Stimulated activated CD8-positive, alpha-beta memory T cell treated with anti-CD3 and anti-CD28 coated beads, Interleukin-4, amount 100 ng/mL, for 1 hour (primary cell): ENCODE data around the gene TSPAN18.

Source experiments
- DNase-seq, 2 donors: peaks; one replicate each; pipeline ENCODE4 v3.0.0-alpha.2; 2020; ENCODE audit warnings: low read depth in 2 of 2, low spot score in 1 of 2

Gene TSPAN18

DNA sequence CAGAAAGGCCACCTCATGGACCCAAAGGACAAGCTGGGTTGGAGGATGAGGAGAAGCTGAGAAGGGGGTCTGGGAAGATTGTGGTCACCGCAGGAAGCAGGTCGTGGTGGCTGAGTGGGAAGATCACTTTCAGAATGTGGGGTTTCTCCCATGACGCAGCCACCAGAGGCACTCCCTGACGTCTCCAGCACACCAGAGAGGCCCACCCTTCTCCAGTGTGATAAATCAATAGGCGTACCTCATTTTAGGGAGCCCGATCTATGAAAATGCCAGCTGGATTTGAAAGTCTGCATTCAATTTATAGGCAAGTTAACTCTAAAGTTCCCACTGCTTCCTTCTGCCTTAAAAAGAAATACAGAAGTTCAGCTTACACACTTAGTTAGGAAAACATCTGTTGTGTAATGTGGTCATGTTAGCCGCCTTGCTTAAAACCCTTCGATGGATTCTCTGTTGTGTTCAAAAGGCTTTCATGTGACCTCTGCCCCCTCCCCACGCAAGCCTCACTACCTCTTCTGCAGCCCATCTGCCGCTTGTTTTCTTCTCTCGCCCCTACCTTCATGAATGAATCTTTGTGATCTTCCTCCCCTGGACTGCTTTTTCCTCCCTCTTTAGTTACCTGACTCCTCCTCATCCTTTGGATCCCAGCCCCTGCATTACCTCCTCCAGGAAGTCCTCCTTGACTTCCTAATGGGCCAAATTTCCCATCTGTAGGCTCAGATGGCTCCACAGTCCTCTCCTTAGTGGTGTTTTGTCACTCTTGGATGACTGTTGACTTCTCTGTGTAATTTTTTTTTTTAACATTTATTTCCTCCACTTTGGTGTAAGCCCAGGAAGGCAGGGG, 10.7 kb downstream of the TSPAN18 start:
- DNase-seq = no peak

DNA sequence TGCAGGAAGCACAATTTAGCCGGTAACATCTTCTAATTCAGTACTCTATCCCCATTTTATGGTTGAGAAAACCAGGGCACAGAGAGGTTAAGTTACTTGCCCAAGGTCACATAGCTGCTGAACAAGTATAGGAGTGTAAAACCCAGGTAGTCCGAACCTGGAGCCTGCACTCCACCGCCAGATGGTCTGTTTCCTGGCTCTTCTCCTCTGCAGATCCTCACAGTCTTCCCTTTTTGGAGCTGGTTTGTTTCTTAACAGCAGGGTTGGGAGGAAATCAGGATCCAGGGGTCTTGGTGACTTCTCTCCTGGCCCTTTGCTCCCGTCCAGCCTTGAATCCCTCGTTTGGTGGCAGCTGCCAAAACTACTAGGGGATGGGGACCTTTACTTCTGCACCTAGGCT, 12.0 kb downstream of the TSPAN18 start:
- no peak for DNase-seq

- DNase-seq = no peak
These were observed 14.2 kb downstream of the TSPAN18 start for GRCh38 chr11:44740967-44741366.

- DNase-seq = no peak
These were observed 15.2 kb downstream of the TSPAN18 start for GRCh38 chr11:44741976-44742375.

GRCh38 chr11:44742508-44743246, 15.9 kb downstream of the TSPAN18 start:
- DNase-seq = no peak

DNA sequence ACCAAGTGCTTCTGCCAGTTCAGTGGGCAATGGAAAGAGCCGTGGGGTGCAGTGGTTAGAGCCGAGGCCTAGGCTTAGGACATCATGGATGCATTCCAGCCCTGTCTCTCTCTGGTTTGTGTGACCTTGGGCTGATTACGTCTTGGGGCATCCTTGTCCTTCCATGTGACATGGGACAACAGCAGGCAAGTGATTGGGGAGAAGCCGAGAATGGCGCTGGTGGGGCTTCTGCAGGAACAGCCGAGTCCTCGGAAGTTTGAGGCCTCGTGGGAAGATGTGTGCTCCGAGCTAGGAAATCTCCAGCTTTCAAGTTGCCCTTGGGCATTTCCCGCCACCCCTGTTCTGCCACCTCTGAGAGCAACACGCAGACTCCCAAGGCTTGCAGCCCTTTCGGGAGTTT, 16.6 kb downstream of the TSPAN18 start:
- no peak for DNase-seq

DNA sequence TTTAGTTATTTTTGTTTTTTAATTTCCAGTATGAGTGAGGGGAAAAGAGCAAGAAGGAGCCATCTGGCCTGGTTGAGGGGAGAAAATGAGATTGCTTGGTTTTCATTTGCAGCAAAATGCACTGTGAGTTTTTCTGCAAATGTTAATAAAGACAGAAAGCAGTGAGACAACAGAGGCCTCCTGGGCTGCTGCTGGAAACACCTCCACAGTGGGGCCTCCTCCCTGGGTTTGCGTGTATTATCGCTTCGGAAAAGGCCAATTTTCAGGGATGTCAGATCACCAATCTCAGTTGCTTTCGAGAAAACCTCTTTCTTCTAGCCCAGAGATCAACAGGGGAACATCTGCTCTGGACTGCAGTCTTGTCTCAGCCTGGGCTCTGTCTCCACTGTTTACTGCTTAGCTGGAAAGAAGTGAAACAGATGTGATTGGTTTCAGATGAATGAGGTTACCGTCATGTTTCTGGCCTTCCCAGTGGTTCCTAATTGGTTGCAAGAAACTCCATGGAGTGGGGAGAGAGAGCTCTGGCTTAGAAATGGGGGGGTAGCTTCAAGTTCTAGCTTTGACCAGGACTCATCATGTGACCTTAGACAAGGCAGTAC, 17.3 kb downstream of the TSPAN18 start:
- DNase-seq = no peak

- no peak for DNase-seq
These were observed 20.1 kb downstream of the TSPAN18 start for GRCh38 chr11:44746894-44747293.

DNA sequence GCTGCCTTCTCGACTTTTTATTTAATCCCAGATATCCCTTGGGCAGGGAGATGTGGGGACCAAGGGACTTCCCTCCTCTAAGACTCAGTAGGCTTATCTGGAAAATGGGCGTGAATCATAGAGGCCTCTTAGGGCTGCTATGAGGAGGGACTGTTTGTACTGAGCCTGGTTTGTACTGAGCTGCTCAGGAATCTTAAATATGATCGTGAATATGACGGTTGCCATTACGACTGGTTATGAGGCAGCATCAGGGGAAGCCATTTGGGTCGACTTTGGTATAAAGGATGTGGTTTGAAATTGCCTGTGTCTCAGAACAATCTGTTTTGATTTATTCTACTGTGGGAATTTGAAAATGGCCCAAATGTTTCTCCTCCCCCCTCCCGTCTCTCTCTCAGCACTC, 20.6 kb downstream of the TSPAN18 start:
- no peak for DNase-seq

GRCh38 chr11:44747836-44748235, 21.1 kb downstream of the TSPAN18 start:
- DNase-seq = no peak

DNA sequence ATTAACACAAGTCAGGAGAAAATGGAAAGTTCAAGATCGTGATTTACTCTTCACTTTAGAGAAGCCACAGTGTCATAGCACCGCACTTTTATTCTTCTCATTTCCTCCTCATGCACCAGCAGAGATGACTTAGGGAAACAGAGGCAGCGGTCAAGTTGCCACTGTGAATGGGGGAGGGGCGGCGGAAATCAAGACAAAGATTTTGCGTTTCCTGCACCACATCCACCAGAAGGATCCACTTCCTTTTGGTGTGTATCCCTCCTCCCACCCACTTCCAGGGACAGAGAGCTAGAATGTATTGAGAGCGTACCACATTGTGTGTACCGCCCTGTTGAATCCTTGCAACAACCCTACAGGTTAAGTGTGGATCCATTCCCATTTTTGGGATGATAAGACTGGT, 21.8 kb downstream of the TSPAN18 start:
- no peak for DNase-seq

DNA sequence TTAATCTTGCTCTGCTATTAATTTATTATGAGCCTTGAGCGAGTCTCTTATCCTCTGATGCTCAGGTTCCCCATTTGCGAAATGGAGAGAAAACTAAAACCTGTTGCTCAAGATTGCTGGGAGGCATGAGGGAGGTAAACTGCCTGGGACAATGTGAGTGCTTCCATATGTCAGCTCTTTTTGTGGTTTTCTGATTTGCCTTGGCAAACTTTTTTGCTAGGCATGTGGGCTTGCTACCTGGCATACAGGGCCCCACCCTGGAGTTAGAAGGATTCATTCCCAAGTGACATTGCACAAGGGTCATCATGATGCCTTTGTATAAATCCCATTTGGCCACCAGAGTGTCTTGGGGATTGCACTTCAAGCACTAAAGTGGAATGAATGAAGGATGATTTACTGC, 22.4 kb downstream of the TSPAN18 start:
- DNase-seq = no peak

DNA sequence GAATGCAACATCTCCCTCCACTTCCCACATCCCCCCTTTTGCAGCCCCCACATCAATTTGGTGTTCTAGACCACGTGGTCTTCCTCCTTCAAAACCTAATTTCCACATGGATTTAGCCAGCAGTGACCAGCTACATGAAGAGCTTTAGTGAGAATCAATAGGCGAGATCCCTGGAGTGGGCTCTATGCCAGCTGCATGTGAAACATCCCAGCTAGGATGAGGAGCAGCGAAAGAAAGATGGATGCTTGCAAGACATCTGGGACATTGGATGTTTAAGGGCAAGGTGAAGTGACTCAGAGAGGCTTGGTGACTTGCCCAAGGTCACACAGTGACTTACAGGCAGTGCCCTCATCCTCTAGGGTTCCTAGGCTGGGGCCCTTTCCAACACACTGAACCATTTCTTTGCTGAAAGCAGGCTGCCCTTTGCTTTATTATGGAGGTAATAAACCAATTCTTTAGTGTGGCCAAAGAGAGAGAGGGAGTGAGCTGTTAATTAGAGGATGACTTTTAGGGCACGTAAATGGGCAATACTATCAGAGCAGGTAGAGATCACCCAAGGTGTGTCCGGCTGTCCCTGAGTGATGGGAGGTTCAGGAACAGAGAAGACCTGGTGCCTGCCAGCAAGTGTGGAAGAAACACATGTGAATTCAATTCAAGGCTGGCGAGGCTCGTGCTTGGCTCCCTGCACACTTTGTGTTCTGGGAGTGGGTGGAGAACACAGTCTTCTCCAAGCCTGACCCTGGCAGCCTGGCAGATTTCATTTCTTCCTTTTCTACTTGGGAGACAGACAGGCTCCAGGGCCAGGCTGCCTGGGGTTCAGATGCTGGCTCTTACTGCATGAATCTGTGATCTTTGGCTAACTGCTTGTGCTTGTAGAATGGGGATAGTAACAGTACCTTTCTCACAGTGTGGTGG, 24.0 kb downstream of the TSPAN18 start:
- no peak for DNase-seq

DNA sequence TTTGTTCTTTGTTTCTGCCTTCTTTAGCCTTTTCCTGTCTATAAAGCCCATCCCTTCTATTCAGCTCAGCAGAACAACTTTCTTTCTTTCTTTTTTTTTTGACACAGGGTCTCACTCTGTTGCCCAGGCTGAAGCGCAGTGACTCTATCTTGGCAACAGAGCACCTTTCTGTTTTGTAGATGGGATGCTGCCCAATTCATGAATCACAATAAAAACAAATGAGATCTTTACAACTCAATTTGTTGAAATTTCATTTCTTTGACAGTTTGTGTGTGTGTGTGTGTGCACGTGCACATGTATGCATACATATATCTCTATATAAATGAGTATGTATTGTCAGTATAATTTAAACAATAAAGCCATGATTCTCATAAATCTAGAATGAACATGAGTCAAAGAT, 25.5 kb downstream of the TSPAN18 start:
- no peak for DNase-seq

DNA sequence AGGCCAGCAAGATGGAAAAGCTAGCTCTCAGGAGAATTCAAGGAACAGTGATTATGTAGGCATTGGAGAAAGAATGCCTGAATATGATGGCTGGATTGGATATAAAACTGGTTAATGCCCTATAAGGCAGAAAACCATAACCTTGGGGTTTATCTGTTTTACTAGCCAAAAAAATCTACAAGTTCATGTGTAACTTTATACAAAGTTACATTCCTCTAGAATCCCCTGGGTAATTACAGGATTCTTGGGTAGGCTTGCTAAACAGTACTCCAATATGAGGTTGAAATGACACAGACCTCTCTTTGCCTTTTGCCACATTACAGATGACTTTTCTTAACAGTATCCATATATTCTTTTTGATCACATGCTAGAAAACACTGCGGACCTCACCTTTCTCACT, 26.0 kb downstream of the TSPAN18 start:
- no peak for DNase-seq

- no peak for DNase-seq
These were observed 27.3 kb downstream of the TSPAN18 start for GRCh38 chr11:44753961-44754645.

- no peak for DNase-seq
These were observed 28.3 kb downstream of the TSPAN18 start for GRCh38 chr11:44754876-44755555.

GRCh38 chr11:44755556-44756523, 29.1 kb downstream of the TSPAN18 start:
- DNase-seq = no peak

DNA sequence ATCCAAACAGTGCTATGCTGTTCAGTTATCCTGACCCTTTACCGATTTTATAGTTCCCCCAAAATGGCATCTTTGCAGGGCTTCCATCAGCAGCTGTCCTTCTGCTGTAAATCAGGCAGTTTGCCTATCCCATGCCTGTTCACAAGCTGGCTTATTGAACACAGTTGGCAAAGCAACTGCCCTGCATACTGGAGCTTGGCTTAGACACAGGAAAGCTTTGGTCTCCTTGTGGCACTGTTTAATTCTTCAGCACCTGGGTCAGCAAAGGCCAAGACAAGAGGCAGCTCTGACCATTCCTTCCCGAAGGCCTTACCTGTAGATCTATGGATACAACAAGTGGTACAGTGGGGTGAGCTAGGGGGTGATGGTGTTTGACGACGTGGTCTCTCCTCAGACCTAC, 32.2 kb downstream of the TSPAN18 start:
- DNase-seq = no peak
